Body of pancreas (tissue), 4 donors: Measurements from ENCODE around the gene TNFAIP8.

Experiments used
- CTCF ChIP-seq, 7 experiments: fragments of 450-650 bp in 4 of 7; fragments of 200-600 bp in 3 of 7; sonication (generic) in 3 of 7; IDR thresholded peaks; one replicate each; pipeline ENCODE4 v1.5.1; 2016 to 2019; ENCODE audit warnings: antibody characterized with exemption in 7 of 7
- POLR2A ChIP-seq, 3 donors: fragments of 450-650 bp; IDR thresholded peaks; one replicate each; pipeline ENCODE4 v1.6.1; 2016; ENCODE audit warnings: antibody characterized with exemption in 3 of 3, mild to moderate bottlenecking in 2 of 3

GRCh38 chr5:119378075-119378700, 22.4 kb downstream of the TNFAIP8 start:
- TF ChIP-seq CTCF (IDR thresholded peaks at IDR 0.05) (no peak), POLR2A (IDR thresholded peaks at IDR 0.05) (no peak)
